ENCODE results near the gene MYO16. TPM values are rescaled to one million over a fixed set of nuclear protein-coding genes. Genes with fewer than 3 reads are reported as not detected.
"Not testable (repeated sequence)": the region's sequence is repeated elsewhere in the genome, so short reads cannot be mapped to it uniquely, and the experiment has no call there.

Gene MYO16
- total and polyA plus RNA-seq, 2 experiments from 2014 or later: 0.02 to 0.15 TPM

DNA sequence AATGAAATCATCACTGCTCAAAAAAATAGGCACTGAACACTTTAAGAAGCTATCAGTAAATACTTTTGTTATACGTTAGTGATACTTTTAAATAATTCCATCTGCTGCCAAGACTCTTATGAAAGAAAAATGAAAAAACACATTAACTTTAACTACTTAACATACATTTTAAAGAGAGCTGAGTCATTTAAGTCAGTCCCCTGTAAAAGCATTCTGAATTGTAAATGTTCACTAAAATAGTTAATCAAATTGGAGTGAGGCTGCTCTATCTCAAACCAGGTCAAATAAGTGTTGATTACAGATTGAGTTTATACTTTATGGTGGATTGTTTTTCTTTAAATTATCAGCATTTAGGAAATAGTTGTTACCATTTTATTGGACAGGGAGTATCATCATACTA is 274.2 kb downstream of the MYO16 start:
- H3K9me3 ChIP-seq (ENCODE audit: low read depth): no peaks in the 10 kb centered on the region
- no peak for DNase-seq (ENCODE audit: low read depth in 1 of 2, low spot score in 1 of 2)
- no peak overlapping the region for H3K27ac ChIP-seq
- H3K36me3 ChIP-seq: no peaks in the 10 kb centered on the region
- H3K27me3 ChIP-seq: no peaks in the 10 kb centered on the region
- TF ChIP-seq, protein P1, sequence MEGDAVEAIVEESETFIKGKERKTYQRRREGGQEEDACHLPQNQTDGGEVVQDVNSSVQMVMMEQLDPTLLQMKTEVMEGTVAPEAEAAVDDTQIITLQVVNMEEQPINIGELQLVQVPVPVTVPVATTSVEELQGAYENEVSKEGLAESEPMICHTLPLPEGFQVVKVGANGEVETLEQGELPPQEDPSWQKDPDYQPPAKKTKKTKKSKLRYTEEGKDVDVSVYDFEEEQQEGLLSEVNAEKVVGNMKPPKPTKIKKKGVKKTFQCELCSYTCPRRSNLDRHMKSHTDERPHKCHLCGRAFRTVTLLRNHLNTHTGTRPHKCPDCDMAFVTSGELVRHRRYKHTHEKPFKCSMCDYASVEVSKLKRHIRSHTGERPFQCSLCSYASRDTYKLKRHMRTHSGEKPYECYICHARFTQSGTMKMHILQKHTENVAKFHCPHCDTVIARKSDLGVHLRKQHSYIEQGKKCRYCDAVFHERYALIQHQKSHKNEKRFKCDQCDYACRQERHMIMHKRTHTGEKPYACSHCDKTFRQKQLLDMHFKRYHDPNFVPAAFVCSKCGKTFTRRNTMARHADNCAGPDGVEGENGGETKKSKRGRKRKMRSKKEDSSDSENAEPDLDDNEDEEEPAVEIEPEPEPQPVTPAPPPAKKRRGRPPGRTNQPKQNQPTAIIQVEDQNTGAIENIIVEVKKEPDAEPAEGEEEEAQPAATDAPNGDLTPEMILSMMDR (IDR thresholded peaks at IDR 0.05; ENCODE audit: low read depth, low read length): no peak
- H3K4me3 ChIP-seq: no peak overlapping the region
- H3K4me1 ChIP-seq (ENCODE audit: low read depth): no peaks in the 10 kb centered on the region

DNA sequence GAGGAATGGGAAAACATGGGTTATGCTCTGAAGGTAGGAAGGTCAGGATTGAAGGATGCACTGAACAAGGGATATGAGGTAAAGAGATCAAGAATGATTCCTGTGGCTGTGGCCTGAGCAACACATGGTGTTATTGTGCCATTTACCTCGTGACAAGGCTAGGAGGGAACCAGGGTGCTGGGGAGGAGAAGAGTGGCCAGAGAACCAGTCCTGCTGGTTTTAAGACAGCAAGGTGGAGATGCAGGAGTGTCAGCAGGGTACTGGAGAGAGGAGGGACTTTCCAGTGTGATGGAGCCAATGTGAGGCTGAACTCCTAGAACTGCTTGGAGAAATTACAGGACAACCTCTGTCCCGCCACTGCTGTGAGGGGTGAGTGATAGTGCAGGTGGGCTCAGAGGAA is 282.4 kb downstream of the MYO16 start:
- no peaks in the 10 kb centered on the region for H3K36me3 ChIP-seq
- peaks cover 3% of the 10 kb centered on the region for H3K4me1 ChIP-seq (ENCODE audit: low read depth)
- H3K9me3 ChIP-seq (ENCODE audit: low read depth): no peaks in the 10 kb centered on the region
- no peak overlapping the region for H3K27ac ChIP-seq
- TF ChIP-seq, protein P1 (IDR thresholded peaks at IDR 0.05; ENCODE audit: low read depth, low read length): no peak
- H3K4me3 ChIP-seq: no peak overlapping the region
- DNase-seq (ENCODE audit: low read depth in 1 of 2, low spot score in 1 of 2): no peak
- no peaks in the 10 kb centered on the region for H3K27me3 ChIP-seq

DNA sequence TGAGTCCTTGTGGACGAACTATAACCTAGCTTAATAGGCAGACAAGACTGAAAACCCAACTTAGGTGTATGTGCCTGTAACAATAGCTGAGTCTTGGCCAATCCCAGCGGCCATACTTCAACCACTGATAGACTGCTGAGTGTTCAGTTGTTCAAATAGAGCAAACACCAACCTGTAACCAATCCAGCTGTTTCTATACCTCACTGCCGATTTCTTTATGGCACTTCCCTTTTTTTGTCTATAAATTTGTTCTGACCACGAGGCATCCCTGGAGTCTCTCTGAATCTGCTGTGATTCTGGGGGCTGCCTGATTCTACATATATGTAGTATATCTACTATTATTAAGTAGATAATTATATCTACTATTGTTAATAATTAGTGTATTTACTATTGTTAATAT is 284.3 kb downstream of the MYO16 start:
- H3K27ac ChIP-seq; H3K27me3 ChIP-seq; H3K9me3 ChIP-seq (ENCODE audit: low read depth); H3K4me3 ChIP-seq; H3K4me1 ChIP-seq (ENCODE audit: low read depth); DNase-seq (ENCODE audit: low read depth in 1 of 2, low spot score in 1 of 2); H3K36me3 ChIP-seq: not testable (repeated sequence)

DNA sequence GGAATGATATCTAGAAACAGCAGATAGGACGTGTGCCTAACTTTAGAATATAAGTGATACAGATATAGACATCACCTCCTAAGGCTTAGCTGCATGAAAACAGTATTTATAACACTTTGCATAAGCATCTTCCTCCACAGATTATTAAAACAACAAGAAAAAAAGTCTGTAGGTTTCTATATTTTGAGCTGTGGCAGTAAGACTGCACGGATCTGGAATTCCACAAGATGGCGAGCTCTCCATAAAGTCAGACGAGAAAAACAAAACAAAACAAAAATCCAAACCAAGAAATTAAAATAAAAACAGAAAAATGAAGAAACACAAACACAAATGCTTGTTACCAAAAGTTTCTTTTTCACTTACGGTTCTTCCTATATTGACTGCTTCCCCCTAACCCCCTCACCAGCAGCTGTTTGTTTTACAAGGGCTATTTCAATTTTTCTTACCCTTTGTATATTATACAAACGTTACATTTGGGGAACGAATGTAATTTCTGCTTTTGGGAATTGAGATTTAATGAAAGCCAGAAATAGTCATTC is 285.8 kb downstream of the MYO16 start:
- Histone ChIP-seq H3K4me1 (ENCODE audit: low read depth) (peaks cover 3% of the 10 kb centered on the region), H3K4me3 (no peak overlapping the region), H3K27me3 (no peaks in the 10 kb centered on the region), H3K36me3 (no peaks in the 10 kb centered on the region), H3K27ac (no peak overlapping the region), H3K9me3 (ENCODE audit: low read depth) (no peaks in the 10 kb centered on the region)
- peak; percentile 38 to 67 for DNase-seq (ENCODE audit: low read depth in 1 of 2, low spot score in 1 of 2)
- TF ChIP-seq, protein P1 (IDR thresholded peaks at IDR 0.05; ENCODE audit: low read depth, low read length): peak; percentile 71

DNA sequence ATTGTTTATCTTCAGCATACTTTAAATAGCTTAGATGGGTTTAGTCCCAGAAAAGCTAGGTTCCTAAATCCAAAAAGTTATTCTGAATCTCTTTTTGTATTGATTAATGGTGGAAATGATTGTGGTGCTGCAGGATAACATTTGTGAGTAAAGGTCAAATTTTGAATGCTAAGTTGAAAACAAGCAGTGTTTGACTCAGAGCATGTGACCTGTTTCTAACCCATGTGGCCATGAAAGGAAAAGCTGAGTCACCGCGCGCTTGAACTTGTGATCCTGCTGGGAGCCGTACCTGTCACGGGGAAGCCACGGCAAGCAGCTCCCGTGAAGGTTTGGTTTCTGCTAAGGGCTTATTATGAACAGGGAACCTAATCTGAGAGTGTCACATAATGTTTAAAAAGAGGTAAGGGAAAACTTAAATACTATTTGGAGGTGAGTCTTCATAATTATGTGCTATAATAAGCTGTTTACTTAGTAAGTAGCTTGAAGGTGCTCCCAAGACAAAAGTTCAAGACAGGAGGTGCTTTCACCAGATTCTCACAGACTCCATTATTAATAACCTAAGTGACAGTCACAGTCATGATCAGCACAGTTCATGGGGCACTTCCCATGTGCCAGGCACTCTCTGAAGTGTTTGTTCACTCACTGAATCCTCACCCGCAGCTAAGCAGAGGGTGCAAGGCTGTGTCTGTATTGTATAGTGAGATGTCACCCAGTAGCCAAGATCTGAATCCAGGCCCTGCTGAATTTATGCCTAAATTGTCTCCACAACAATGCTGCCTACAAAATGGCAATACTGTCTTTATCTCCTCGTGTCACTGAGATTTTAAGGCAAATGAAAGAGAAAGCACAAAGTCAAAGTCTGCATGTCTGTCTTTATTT is 286.5 kb downstream of the MYO16 start:
- no peak overlapping the region for H3K27ac ChIP-seq
- no peaks in the 10 kb centered on the region for H3K9me3 ChIP-seq (ENCODE audit: low read depth)
- H3K4me3 ChIP-seq: no peak overlapping the region
- DNase-seq (ENCODE audit: low read depth in 1 of 2, low spot score in 1 of 2): peak; percentile 38 to 92
- H3K4me1 ChIP-seq (ENCODE audit: low read depth): peaks cover 3% of the 10 kb centered on the region
- no peaks in the 10 kb centered on the region for H3K36me3 ChIP-seq
- no peaks in the 10 kb centered on the region for H3K27me3 ChIP-seq
- TF ChIP-seq, protein P1 (IDR thresholded peaks at IDR 0.05; ENCODE audit: low read depth, low read length): no peak

DNA sequence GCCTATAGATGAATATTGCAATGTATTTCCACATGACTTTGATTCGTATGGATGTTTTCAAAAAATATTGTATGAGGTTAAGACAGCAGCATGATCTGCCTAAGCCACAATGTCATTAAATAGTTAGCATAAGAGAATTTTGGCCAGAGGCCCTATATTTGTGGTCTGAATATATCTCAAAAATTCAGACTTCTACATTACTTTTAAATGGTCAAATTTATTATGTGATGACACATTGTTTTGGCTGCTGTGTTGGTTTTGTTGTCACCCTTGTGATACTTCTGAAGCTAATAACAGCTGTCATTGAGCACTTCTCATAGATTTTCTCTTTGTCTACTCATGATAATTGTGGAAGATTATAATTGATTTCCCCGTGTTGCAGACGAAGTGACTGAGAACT is 288.2 kb downstream of the MYO16 start:
- TF ChIP-seq, protein P1 (IDR thresholded peaks at IDR 0.05; ENCODE audit: low read depth, low read length): no peak
- Histone ChIP-seq H3K9me3 (ENCODE audit: low read depth) (no peaks in the 10 kb centered on the region), H3K27me3 (no peaks in the 10 kb centered on the region), H3K27ac (no peak overlapping the region), H3K4me1 (ENCODE audit: low read depth) (peaks cover 3% of the 10 kb centered on the region), H3K4me3 (no peak overlapping the region), H3K36me3 (no peaks in the 10 kb centered on the region)
- peak in 1 of 2 donors; percentile 70 for DNase-seq (ENCODE audit: low read depth in 1 of 2, low spot score in 1 of 2)
